ENCODE data around the gene ZNF525. TPM values are rescaled to one million over a fixed set of nuclear protein-coding genes. Genes with fewer than 3 reads are reported as not detected.

ZNF525 gene
- total and polyA plus RNA-seq, 4 donors = 1.1 to 5.2 (median 1.4) TPM

GRCh38 chr19:53374743-53375142, 9.2 kb downstream of the ZNF525 start:
- peak overlapping the region in 1 of 3 donors; percentile 30 for H3K4me3 ChIP-seq (ENCODE audit: low read depth in 1 of 3, low read length in 3 of 3)
- peaks cover 6 to 22% (median 13%) of the 10 kb centered on the region in 4 donors for H3K9me3 ChIP-seq (ENCODE audit: control insufficient read depth in 4 of 4, low read length in 3 of 4)
- WGBS = 96% methylated on average over 1 of the region's 1 CpG
- H3K9ac ChIP-seq (ENCODE audit: low read depth in 1 of 2, low read length in 2 of 2) = no peak overlapping the region
- TF ChIP-seq REST (IDR thresholded peaks at IDR 0.05) = no peak
- TF ChIP-seq FOXA1 (IDR thresholded peaks at IDR 0.05) = no peak
- no peak for TF ChIP-seq HNF4G (IDR thresholded peaks at IDR 0.05)
- TF ChIP-seq NR2F2 (IDR thresholded peaks at IDR 0.05) = no peak
- TF ChIP-seq TAF1 (conservative IDR thresholded peaks at IDR 0.05) = no peak
- TF ChIP-seq JUND (IDR thresholded peaks at IDR 0.05) = no peak
- TF ChIP-seq RXRA (IDR thresholded peaks at IDR 0.05) = no peak
- no peak for TF ChIP-seq ZBTB33 (IDR thresholded peaks at IDR 0.05)
- no peak for TF ChIP-seq SP1 (IDR thresholded peaks at IDR 0.05)
- TF ChIP-seq YY1 (IDR thresholded peaks at IDR 0.05) = no peak
- no peak for TF ChIP-seq FOXA2 (IDR thresholded peaks at IDR 0.05)
- TF ChIP-seq EGR1 (IDR thresholded peaks at IDR 0.05; ENCODE audit: low read depth in 2 of 2) = no peak
- no peak for TF ChIP-seq ATF3 (IDR thresholded peaks at IDR 0.05)
- TF ChIP-seq CTCF (IDR thresholded peaks at IDR 0.05; ENCODE audit: low read depth, low read length, missing input control) = no peak
- no peak overlapping the region for H3K27ac ChIP-seq (ENCODE audit: low read depth in 1 of 2, low read length in 2 of 2)
- no peaks in the 10 kb centered on the region for H3K27me3 ChIP-seq (ENCODE audit: control insufficient read depth in 4 of 4, insufficient read depth in 4 of 4, low read length in 3 of 4)
- peaks cover 4 to 20% (median 13%) of the 10 kb centered on the region in 4 donors for H3K36me3 ChIP-seq (ENCODE audit: control insufficient read depth in 4 of 4, insufficient read depth in 3 of 4, low read depth in 1 of 4, low read length in 3 of 4)
- DNase-seq (ENCODE audit: low spot score) = no peak
- H3K4me1 ChIP-seq (ENCODE audit: control insufficient read depth in 4 of 4, insufficient read depth in 4 of 4, low read length in 3 of 4) = no peaks in the 10 kb centered on the region

- no peaks in the 10 kb centered on the region for H3K27me3 ChIP-seq (ENCODE audit: control insufficient read depth in 4 of 4, insufficient read depth in 4 of 4, low read length in 3 of 4)
- no peak overlapping the region for H3K9ac ChIP-seq (ENCODE audit: low read depth in 1 of 2, low read length in 2 of 2)
- H3K4me1 ChIP-seq (ENCODE audit: control insufficient read depth in 4 of 4, insufficient read depth in 4 of 4, low read length in 3 of 4) = no peaks in the 10 kb centered on the region
- 98% methylated on average over 3 of the region's 3 CpGs for WGBS
- H3K4me3 ChIP-seq (ENCODE audit: low read depth in 1 of 3, low read length in 3 of 3) = peak overlapping the region in 2 of 3 donors; percentile 39 to 66
- DNase-seq (ENCODE audit: low spot score) = no peak
- TF ChIP-seq CTCF (IDR thresholded peaks at IDR 0.05; ENCODE audit: low read depth, low read length, missing input control) = no peak
- TF ChIP-seq FOXA1 (IDR thresholded peaks at IDR 0.05) = no peak
- H3K36me3 ChIP-seq (ENCODE audit: control insufficient read depth in 4 of 4, insufficient read depth in 3 of 4, low read depth in 1 of 4, low read length in 3 of 4) = peaks cover 2 to 25% (median 23%) of the 10 kb centered on the region in 4 donors
- H3K27ac ChIP-seq (ENCODE audit: low read depth in 1 of 2, low read length in 2 of 2) = no peak overlapping the region
- peaks cover 25 to 74% (median 44%) of the 10 kb centered on the region in 4 donors for H3K9me3 ChIP-seq (ENCODE audit: control insufficient read depth in 4 of 4, low read length in 3 of 4)
Measured at GRCh38 chr19:53381376-53381775, 15.9 kb downstream of the ZNF525 start.

Measured in liver (tissue), 9 donors.